Endothelial cell of umbilical vein (primary cell): ENCODE measurements around the gene EDEM3. TPM values are rescaled to one million over a fixed set of nuclear protein-coding genes. Genes with fewer than 3 reads are reported as not detected.

Source experiments
- BruUV-seq: library from RNA; stranded (reverse); fragments of 400-500 nt; replicated peaks from 2 replicates; lab custom pipeline; 2021; lab: Mats Ljungman, UMichigan
- CTCF ChIA-PET: fragments of 300-600, 350-600 bp; sonication (Branson Sonifier 250); formaldehyde crosslinking; loops from one replicate; lab custom pipeline; 2021; ENCODE audit warnings: antibody characterized with exemption, inconsistent platforms; lab: Charles Lee
- POLR2A ChIA-PET: fragments of 300-600, 350-600 bp; sonication (Branson Sonifier 250); formaldehyde crosslinking; loops from one replicate; lab custom pipeline; 2021; ENCODE audit warnings: antibody characterized with exemption, inconsistent platforms; lab: Charles Lee
- DNase-seq: peaks from one replicate; pipeline ENCODE4 v3.0.0-alpha.2; 2011; ENCODE audit warnings: low read depth, low spot score
- FAIRE-seq: peaks from 2 replicates; lab custom pipeline; 2011; peaks lifted over from hg19 to GRCh38; lab: Jason Lieb, UNC
- H2AFZ ChIP-seq: 2 replicates; pipeline ENCODE4 v1.6.0; 2012; ENCODE audit warnings: low read depth, low read length, control low read depth, inconsistent platforms
- H3K27ac ChIP-seq: 2 replicates; pipeline ENCODE4 v1.5.1; 2011; ENCODE audit warnings: low read depth, mild to moderate bottlenecking, control low read depth, low read length, moderate library complexity; ENCODE audit not compliant: insufficient read depth
- H3K27me3 ChIP-seq, 2 experiments: 2 replicates each; pipeline versions ENCODE4 v1.6.0 to v1.6.1; 2011; ENCODE audit warnings: low read length in 2 of 2, mixed read lengths in 1 of 2; ENCODE audit not compliant: control insufficient read depth in 2 of 2, insufficient read depth in 2 of 2
- H3K36me3 ChIP-seq, 2 experiments: 2 replicates in 1 of 2; 3 replicates in 1 of 2; pipeline ENCODE4 v1.5.1; 2011; ENCODE audit warnings: low read length in 2 of 2, mild to moderate bottlenecking in 1 of 2, moderate library complexity in 1 of 2; ENCODE audit not compliant: control insufficient read depth in 2 of 2, insufficient read depth in 2 of 2; ENCODE audit errors: extremely low read depth in 1 of 2
- H3K4me1 ChIP-seq: 3 replicates; pipeline ENCODE4 v1.5.1; 2011; ENCODE audit warnings: mild to moderate bottlenecking, low read length; ENCODE audit not compliant: control insufficient read depth, insufficient read depth; ENCODE audit errors: extremely low read depth
- H3K4me2 ChIP-seq: 2 replicates; pipeline ENCODE4 v1.6.1; 2011; ENCODE audit warnings: low read length, control low read depth, mixed read lengths; ENCODE audit not compliant: insufficient read depth
- H3K4me3 ChIP-seq, 3 experiments: fragments of 200-600 bp in 1 of 3; sonication (generic), shearing (Covaris generic) in 1 of 3; replicated peaks in 1 of 3; 2 replicates each; pipeline ENCODE4 v1.5.1; 2011 to 2016; ENCODE audit warnings: control low read depth in 3 of 3, low read length in 3 of 3, mild to moderate bottlenecking in 2 of 3, inconsistent platforms in 1 of 3, low read depth in 1 of 3, moderate library complexity in 1 of 3; ENCODE audit not compliant: insufficient read depth in 1 of 3
- H3K79me2 ChIP-seq: 2 replicates; pipeline ENCODE4 v1.6.0; 2012; ENCODE audit warnings: low read length, inconsistent platforms; ENCODE audit not compliant: control insufficient read depth, insufficient read depth
- H3K9ac ChIP-seq: replicated peaks from 2 replicates; pipeline ENCODE3; 2011; ENCODE audit warnings: low read length, control low read depth; ENCODE audit not compliant: insufficient read depth; ENCODE audit errors: extremely low read depth
- H3K9me1 ChIP-seq: replicated peaks from 3 replicates; pipeline ENCODE4 v1.6.0; 2011; ENCODE audit warnings: mild to moderate bottlenecking, low read length; ENCODE audit not compliant: control insufficient read depth, insufficient read depth; ENCODE audit errors: extremely low read depth
- H3K9me3 ChIP-seq: replicated peaks from 2 replicates; pipeline ENCODE4 v1.5.1; 2012; ENCODE audit warnings: low read length, inconsistent platforms; ENCODE audit not compliant: control insufficient read depth, insufficient read depth
- H4K20me1 ChIP-seq: replicated peaks from 2 replicates; pipeline ENCODE3; 2011; ENCODE audit warnings: mild to moderate bottlenecking, low read length; ENCODE audit not compliant: control insufficient read depth, insufficient read depth; ENCODE audit errors: extremely low read depth
- GATA2 ChIP-seq: IDR thresholded peaks from 2 replicates; pipeline ENCODE4 v1.7.0; 2011; ENCODE audit warnings: low read depth, mild to moderate bottlenecking, moderate library complexity, mixed read lengths, low read length; ENCODE audit not compliant: insufficient read length, insufficient read depth
- MYC ChIP-seq: IDR thresholded peaks from one replicate; pipeline ENCODE4 v1.6.1; 2011; ENCODE audit warnings: mild to moderate bottlenecking, low read depth, low read length
- dilution Hi-C: fragments of 300-500 bp; cut with MboI; formaldehyde crosslinking; loops from one replicate; pipeline ENCODE4 v1.15.0; 2019; ENCODE audit warnings: low sequenced_read_pairs; ENCODE audit not compliant: extremely low pct_ligation_motif_present
- intact Hi-C: fragments of 100-400 bp; cut with micrococcal nuclease; formaldehyde crosslinking; loops from one replicate; pipeline ENCODE4 v1.10.0; 2022
- polyA plus RNA-seq, 4 experiments: library from polyadenylated mRNA; depleted of rRNA in 3 of 4; stranded (reverse) in 3 of 4; unstranded in 1 of 4; fragments of >200 nt; gene quantifications; 2 replicates each; pipeline versions ENCODE4 v1.2.1 to v1.2.3, GENCODE V29; 2011 to 2012; ENCODE audit warnings: missing spikeins in 1 of 4
- total RNA-seq: library from RNA; stranded (reverse); gene quantifications from 2 replicates; pipeline ENCODE4 v1.2.3, GENCODE V29; 2021

EDEM3 gene
- total and polyA plus RNA-seq, 2 donors (not counting 3 experiments of a cell fraction or from before 2014, with no cell fraction given), result 6.6 to 26.3 TPM

DNA sequence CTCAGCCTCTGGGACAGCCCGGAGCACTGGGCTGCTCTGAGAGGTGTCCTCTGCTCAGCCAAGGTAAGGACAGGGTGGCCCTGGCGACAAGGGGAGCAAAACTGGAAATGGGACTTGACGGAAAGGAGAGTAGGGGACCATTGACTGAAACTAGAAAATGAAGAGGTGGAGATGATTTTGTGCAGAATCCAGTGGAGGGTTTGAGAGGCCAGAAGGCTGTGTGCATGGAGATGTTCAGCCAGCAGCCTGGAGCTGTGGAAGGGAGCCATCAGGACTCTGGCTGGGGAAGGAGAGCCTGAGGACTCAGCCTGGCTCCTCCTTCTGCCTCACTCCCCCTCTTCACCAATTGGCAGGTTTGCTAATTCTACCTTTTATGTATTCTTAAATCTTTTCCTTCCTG, 114.2 kb downstream of the EDEM3 start:
- no TSS peak for BruUV-seq
- Histone ChIP-seq H3K4me3 (no peak overlapping the region), H3K27me3 (no peaks in the 10 kb centered on the region), H2AFZ (no peak overlapping the region), H3K9me1 (no peaks in the 10 kb centered on the region), H4K20me1 (no peaks in the 10 kb centered on the region), H3K79me2 (no peaks in the 10 kb centered on the region), H3K9me3 (no peaks in the 10 kb centered on the region), H3K36me3 (no peaks in the 10 kb centered on the region), H3K4me1 (no peaks in the 10 kb centered on the region), H3K9ac (no peak overlapping the region), H3K4me2 (no peak overlapping the region), H3K27ac (no peak overlapping the region)
- FAIRE-seq, result no peak
- dilution Hi-C loops, result no loop called here
- ChIA-PET POLR2A (no interaction called here), CTCF (interaction anchor here (2.1 kb wide), 1 partner anchor 23 kb away, joined by 9 read pairs; no protein-coding TSS in a partner anchor)
- intact Hi-C loops, result no loop called here
- DNase-seq, result no peak
- no peak for TF ChIP-seq GATA2
- no peak for TF ChIP-seq MYC

Other genes with a start within 250 kb of the EDEM3 start
- 1.5 and 2.8 TPM in 2 replicates for gene NIBAN1, start 219.7 kb upstream of the EDEM3 start, total RNA-seq
- gene NIBAN1, start 219.7 kb upstream of the EDEM3 start, polyA plus RNA-seq, result 0.11 and 0.23 TPM in 2 replicates